Measurements from ENCODE around the gene KSR1.

The KSR1 gene

DNA sequence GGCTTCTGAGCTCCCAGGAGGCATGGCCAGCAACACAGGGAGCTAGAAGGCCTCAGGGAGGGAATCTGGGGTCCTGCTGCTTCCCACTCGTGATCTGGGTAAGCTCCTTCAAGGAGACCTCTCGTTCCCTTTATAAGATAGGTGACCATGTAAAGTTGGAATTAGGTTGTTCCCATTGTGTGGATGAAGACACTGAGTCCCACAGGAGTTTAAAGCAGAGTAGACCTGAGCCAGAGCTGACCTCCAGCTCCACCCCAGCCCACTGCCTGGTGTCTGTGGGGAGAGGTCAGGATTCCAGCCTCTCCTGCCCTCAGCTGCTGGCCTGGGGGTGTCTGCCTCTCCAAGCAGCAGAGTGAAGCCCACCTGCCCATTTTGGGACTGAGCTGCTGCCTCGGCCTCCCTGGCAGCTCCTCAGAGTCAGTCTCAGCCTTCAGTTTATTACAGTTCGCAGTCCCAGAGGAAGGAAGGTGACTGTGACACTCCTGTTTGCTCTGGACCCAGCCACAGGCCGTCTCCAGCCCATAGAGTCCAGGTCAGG is 141.6 kb downstream of the KSR1 start:
- DNase-seq, result no peak

DNA sequence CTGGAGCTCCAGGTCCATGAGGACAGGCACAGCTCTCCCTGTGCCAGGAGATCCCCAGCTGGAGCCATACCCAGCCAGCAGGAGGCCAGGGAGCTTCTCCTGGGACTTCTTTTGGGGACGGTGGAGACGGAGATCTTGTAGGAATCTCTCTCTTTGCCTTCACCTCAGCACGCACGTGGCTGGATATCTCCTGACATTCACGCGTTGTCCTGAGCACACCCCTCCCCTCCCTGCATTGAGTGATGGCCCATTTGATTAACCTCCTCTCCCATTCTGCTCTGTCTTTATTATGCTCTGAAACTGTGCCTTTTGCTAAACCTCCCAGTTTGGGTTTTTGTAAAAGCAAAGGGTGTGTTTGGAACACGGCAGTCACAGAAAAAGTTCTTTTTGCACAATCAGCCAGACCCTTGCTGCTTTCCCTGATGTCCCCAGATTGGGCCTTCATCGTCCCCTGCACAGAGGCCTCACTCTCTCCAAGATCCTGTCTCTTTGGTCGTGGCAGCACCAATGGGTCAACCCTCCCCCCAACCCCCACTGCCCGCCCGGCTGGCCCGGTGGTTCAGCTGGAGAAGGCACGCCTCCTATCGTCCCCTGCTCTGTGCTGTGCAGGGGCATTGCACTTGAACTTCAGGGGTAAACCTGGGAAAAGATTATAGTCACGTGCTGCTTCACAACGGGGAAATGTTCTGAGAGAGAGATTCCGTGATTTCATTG is 142.2 kb downstream of the KSR1 start:
- no peak for DNase-seq

DNA sequence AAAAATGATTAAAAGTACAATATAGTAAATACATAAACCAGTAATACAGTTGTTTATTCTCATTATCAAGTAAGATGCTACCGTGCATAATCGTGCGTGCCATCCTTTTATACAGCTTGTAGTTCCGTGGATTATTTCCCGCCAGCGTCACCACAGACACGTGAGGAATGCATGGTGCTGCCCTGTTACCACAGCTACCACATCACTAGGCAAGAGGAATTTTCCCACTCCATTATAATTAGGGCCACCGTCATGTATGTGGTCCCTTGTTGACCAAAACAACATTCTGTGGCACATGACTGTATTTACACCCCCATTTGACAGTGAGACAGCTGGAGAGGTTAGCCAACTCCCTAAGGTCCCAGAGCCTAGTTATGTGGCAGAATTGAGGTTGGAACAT is 144.2 kb downstream of the KSR1 start:
- DNase-seq, result no peak

DNA sequence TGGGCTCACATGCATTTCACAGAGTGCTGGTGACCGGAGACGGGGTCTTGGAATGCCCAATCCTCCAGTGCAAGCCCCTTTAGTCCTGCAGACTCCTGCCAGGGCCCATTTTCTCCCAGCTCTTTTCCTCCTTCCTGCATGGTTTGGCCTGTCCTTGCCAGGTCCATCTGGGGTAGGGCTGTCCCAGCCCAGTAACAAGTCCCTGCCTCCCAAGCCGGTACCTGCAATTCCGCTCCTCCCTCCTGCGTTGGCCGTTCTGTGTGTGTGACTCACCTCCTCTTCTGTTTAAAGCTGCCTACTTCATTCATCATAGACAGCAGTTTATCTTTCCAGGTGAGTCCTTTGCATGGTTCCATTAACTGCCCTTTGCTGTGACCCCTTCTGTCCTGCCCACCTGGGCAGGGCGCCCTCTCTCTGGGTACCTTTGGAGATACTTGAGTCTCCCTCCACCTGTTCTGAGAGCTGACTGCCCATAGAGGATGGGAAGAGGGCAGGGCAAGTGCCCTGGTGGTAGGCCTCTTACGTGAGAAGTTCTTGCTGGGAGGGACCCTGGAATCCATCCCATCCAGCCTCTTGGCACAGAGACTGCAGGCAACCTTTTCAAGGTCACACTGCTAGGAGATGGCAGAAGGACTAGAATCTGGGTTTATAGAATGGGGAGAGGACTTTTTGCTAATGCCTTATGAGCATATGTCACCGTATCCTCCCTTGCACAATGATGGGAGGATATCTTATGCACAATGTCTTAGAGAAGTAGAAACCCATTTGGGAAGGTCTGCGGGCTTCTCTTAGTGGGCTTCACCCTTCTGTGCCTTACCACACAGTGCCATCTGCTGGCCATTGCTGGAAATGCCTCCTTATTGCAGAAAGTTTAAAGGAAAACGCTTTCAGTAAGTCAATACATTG is 145.1 kb downstream of the KSR1 start:
- DNase-seq, result peak; percentile 85

DNA sequence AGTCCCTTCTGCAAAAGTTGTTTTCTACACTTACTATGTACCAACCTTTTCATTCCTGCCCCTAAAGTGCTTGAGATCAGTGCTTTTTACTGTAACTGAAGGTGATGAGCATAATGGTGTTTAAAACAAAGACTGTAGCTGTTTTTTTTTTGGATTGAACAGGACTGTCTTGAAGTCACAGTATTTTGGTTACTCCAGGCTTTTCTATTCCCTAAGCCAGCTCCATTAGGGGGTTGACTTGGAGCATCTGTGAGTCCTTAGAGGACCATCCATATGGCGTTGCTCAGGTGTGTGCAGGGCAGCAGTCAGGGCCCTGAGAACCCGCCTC is 145.7 kb downstream of the KSR1 start:
- DNase-seq, result no peak

DNA sequence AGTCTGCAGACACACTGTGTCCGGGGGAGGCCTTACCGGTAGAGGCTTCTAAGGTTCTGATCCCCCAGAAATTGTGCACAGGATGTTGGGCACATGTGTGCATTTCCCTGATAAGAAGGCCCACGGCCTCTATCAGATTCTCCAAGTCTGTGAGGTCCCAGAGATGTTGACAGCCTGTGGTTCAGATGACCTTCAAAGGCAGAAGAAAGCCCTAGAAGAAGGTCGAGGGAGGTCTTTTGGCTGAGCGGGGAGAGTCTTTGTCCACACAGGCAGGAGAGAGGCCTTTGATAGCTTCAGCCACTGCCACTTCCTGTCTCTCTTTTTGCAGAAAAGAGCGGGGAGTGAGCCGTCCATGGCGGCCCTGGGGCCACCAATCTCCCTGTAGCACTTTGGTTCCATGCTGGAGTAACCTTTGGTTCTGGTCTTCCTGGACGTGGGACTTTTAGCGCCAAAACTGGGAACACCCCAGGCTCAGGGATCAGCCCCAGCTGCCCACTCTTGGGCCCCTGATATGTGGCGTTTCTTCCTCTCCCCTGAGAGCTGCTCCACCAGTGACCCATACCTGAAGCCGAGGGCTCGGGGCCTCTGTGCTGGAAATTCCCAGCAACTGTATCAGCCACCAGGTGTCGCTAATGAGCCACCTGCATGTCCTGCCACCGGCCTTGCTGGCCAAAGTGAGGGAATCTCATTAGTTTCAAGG is 146.6 kb downstream of the KSR1 start:
- peak; percentile 69 for DNase-seq

DNA sequence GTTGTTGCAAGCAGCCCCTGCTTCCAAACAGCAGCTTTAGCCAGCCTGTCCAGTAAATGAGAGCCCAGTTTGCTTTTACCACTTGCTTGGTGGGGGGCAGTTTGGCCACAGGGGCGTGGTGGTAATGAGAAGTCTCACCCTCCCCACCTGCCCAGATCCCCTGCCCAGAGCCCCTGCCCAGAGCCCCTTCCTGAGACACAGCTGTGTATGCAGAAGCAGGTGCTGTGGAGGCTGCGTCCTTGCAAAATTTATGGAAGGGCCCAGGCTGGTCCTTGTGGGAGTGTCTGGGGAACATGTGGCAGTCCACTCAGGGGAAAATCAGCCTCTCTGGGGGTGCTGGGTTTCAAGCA is 147.1 kb downstream of the KSR1 start:
- DNase-seq, result no peak

DNA sequence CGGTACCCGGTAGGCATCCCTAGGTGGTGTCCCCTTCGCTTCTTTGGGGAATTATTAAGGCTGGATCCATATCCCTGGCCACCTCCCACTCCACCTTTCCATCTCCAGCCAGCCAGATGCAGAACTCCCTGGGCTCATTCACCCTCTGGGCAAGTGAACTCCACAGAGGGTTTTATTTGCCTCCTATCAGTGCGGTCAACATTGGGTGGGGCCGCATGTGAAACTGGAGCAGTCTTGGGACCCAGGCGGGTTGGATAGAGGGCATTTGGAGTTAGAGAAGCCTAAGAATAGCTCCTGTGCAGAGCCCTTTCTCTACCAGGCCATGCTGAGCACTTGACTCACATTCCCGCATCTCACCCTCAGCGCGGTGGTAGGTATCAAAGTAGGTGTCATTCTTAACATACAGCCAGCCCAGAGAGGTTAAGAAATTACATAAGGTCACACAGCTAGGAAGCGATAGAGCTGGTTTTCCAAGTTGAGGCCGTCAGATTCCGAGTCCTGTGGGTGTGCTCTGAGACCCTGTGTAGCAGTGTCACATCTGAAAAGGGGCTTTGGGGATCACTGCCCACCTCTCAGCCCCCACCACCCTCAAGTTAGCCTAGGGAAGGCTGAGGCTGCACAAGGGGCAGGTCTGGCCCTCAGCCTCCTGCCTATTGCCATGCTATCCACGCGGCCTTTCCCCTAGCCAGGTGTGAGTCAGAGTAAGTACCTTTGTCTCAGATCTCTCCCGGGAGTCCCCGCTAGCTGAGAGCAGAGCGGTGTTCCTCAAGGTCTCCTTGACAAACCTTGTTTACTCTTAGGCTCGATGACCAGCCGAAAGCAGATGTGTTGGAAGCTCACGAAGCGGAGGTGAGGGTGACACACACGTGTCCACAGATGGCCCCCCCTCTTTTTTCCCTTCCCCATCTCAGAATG is 147.9 kb downstream of the KSR1 start:
- no peak for DNase-seq

DNA sequence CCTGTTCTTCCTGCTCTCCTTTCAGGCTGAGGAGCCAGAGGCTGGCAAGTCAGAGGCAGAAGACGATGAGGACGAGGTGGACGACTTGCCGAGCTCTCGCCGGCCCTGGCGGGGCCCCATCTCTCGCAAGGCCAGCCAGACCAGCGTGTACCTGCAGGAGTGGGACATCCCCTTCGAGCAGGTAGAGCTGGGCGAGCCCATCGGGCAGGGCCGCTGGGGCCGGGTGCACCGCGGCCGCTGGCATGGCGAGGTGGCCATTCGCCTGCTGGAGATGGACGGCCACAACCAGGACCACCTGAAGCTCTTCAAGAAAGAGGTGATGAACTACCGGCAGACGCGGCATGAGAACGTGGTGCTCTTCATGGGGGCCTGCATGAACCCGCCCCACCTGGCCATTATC is 149.2 kb downstream of the KSR1 start:
- DNase-seq, result no peak

DNA sequence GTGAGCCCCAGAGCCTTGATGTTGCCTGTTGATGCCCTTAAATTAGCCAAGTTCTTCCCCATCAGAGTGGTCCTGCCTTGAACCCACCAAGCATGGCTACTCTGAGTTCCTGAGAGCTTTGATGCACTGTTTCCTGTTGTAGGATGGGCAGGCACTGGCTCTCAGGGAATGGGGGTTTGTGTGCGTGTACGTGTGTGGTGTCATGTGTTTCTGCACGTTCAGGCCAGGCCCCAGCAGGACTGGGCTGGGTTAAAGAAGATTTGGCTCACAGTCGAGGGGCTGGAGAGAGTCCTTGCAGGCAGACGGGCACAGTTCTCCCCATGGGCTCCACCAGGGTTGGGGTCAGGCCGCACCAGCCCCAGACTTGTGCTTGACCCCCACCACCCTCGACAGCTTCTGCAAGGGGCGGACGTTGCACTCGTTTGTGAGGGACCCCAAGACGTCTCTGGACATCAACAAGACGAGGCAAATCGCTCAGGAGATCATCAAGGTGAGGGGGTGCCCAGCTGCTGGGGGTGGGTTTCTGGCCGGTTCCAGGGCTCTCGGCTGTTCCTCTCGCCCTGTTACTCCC is 151.4 kb downstream of the KSR1 start:
- DNase-seq, result no peak

DNA sequence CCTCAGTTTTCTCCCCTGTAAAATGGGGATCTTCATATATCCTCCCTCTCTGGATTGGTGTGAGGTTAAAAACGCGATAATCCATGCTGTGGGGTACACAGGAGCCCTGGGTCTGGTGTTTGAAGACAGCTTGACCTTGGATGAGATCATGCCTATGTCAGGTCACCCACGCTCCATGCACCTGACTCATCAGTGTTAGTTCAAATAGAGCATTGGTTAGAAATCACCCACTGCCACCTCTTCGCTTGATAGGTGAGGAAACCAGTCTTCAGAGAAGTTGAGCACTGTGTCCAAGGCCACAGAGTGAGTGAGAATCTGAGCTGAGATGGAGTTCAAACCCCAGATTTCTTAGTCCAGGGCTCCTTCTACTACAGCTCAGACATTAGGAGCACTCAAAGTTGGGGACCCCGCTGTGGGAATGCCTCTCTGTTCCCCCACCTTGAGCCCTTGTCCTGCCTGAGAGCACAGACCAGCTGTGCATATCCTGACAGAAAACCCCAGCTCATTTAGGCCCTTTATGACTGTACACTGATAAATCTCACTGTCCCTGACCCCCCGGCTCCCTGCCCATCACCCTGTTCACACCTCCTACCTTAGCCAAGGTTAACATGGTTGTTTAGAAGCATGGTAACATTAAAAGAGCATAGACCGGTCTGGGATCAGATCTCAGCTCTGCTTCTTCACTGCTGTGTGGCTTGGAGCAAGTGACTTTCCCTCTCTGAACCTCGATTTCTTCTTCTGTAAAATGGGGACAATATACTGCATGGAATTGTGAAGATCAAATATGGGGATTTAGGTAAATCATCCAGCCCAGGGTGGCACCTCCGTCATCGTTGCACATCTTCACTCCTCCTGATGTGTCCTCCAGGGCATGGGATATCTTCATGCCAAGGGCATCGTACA is 152.3 kb downstream of the KSR1 start:
- DNase-seq, result no peak

DNA sequence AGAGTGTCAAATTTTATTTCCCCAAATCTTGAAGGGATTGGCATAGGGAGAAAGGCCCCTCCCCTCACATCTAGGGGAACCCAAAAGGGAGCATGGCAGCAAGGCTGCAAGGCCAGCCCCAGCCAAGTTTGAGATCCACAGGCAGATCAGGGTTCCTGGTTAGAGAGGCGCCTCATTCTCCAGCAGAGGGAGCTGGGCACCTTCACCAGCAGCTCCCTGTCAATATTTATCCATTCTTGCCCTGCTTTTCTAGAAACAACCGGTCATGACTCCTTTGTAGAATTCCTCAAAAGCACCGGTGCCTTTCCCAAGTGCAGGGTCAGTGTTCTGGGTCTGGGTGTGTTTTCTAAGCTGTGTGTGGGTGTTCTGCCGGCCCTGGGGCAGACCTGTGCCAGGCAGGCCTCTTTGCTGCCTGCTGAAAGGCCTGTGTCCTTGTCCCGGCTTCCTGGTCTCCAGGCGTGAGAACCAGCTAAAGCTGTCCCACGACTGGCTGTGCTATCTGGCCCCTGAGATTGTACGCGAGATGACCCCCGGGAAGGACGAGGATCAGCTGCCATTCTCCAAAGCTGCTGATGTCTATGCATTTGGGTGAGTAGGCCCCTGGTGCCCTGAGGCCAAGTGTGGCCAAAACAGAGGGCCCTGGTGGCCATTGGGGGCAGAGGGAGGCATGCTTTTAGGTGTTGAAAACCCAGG is 153.5 kb downstream of the KSR1 start:
- peak; percentile 61 for DNase-seq

DNA sequence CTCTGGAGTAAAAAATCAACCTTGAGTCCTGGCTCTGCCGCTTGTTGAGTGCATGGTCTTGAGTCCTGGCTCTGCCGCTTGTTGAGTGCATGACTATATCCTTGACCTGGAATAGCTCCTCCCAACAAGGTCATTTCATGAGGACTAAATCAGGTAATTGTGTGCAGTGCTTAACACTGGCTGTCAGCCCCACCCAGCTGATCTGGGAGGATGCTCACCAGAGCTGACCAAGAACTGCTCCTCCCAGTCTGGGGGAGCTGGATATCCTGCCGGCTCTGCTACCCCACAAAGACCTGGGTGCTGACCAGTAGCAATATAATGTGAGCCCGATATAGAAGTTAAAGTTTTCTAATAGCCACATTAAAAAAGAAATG is 154.0 kb downstream of the KSR1 start:
- no peak for DNase-seq

DNA sequence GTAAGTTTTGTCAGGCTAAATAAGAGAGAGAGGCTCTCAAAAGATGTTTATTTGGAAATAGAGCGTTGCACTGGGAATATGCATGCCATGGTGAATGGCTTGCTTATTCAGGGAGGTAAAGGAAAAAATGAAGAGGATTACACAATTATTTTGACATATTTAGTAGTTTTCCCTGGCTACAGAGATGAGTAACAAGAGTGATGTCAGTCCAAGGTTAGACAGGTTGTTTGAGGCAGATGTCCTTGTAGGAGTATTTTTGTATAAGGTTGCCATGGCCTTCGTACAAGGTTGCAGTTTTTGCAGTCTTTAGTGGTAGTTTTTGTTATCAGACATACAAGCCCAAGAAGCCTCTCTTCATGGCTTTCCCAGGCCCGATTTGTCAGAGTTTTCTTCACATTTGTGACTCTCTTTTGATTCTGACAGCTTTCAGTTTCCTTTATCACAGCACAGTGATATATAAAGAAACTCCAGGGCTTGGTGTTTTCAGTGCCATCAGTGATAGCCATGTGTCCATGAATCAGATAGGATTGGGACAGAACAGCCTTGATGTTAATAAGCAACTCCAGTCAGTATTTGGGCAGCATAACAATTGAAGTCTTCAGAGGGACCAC is 156.0 kb downstream of the KSR1 start:
- no peak for DNase-seq

DNA sequence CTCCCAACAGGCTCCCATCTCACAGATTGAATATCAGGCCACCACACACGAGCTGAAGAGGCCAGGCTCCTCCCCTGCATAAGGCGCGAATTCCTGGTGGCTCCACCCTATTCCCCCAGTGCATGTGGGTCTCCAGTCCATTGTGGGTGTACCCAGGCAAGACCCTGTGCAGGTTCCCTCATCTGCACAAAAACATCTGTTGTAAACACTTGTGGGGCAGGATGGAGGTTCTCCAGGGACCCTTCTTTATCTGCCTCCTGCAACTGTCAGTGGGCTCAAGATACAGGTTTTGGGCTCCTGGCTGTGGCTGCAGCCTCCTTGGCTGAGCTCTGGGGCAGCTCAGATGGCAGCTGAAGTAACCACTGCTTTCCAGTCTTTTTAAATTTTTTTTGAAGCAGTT is 157.2 kb downstream of the KSR1 start:
- no peak for DNase-seq

DNA sequence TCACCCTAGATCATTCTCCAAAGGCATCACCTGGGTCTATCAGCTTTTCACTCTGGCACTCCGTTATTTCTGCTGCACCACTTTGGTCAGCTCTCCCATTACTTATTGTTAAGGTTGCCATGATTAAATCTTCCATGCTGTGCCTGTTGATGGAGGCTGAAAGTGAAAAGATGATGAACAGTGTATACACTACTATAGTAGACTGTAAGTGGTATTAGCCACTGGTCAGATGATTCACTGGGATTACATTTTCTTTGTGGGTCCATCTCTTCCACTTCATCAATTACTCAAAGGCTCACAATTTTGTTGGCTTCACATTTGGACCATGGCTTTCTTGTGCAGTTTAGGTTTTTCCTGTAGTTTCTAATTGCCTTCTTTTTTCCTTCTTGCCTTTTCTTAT is 158.9 kb downstream of the KSR1 start:
- no peak for DNase-seq

DNA sequence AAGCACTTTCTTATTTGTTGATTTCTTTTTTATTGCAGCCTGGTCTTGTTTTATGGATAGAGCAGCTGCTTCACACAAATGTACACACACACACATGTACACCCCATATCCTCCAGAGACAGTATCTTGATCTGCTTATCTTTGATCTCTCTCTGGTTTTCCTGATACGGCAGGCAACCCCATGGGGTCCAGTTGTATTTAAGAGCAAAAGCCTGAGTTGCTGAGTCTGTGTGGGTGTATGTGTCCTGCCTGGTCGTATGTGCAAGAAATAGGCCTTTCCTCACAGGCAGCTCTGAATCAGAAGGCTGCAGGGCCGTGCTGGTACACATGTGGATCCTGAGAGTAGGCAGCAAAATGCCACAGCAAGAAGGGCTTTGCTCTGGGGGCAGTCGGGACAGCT is 160.2 kb downstream of the KSR1 start:
- DNase-seq, result no peak

DNA sequence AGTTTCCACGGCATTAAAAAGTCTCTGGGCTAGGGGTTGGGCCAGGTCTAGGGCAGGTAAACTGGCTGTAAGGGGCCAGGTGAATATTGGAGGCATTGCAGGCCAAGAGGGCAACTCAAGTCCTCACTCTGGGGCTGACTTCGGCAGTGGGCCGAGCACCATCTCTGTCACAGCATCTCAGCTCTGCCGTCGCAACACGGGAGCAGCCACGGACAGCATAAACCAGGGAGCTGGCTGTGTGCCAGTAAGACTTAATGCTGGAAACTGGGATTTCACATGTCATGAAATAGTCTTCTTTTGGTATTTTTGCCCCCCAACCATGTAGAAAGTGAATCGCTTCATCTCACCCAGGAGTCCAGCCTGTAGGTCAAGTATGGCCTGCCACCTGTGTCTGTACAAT is 162.2 kb downstream of the KSR1 start:
- no peak for DNase-seq

DNA sequence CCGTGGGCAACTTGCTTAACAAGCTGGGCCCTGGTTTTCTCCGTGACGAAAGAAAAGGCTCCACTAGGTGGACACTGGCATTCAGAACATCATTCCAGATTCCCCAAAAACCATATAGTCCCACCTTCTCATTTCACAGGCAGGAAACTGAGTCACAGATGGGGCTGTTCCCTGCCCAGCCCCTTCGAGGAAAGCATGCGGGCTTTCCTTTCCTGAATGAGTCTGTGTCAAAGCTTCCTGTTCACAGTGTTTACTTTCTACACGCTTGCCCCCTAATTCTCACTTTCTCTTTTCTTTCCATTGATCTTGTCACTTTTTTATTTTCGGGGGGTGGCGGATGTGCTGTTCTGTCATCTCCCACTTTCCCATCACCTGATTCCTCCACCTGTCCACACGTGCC is 164.5 kb downstream of the KSR1 start:
- DNase-seq, result no peak

DNA sequence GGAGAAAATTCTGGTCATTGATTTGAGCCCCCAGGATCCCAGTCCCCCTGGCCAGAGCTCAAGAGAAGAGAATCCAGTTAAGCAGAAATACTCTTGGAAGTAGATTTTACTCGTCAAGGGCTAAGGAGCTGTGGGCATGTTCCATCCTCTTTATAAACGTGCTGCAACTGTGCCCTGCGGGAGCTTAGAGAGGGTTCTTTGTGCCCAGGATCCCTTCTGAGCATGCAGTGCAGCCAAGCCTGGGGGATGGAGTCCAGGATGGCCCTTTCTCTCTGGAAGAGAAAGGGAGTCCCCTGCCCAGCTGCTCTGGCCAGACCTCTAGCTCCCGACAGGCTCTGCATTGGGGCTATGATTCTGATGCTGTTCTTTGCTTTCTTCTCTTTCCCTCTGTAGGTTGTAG is 165.3 kb downstream of the KSR1 start:
- peak; percentile 42 for DNase-seq
